Activated CD4-positive, alpha-beta T cell treated with anti-CD3 and anti-CD28 coated beads, Interleukin-10, Interleukin-2, amounts not matched to agents 100 ng/mL and 50 ng/mL, durations not matched to agents 16 hours and 8 hours (primary cell): Measurements from ENCODE around the gene PTPN14.
"Not testable (repeated sequence)": the region's sequence is repeated elsewhere in the genome, so short reads cannot be mapped to it uniquely, and the experiment has no call there.

Source experiments
- DNase-seq: peaks from one replicate; pipeline ENCODE4 v3.0.0-alpha.2; 2020

Gene PTPN14

DNA sequence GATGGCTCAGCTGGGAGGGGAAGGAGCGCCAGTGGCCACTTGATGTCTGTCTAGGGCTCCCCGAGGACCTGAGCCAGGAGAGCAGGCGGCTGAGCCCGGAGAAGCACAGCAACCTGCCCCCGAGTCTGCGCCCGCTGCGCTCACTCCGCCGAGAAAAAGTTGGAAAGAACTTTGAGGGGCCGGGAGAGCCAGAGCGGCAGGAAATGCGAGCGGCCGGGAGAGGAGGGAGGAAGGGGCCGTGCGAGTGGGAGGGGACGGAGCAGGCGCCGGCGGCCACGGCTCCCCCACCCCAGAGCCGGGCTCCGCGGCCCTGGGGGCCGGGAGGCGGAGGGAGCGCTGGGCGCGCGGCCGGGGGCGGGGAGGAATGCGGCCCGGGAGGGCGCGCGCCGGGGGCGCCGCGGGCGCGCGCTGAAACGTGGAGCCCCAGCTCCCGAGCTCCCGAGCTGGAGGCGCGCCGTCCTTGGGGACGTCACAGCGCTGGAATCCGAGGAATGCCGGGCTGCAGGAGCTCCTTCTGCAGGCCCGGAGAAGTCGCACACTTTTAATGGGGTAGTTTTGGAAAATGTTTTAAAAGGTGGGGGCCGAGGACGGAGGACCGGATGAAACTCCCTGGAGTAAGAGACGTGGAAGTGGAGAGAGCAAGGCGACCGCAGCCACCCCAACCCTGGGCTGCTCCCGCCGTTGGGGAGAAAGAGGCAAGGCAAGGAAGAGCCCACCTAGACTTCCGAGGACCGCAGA lies at the start of gene PTPN14:
Gene PTPN14 (minus strand): TSS at position 167 of the 738 bp plus-strand sequence. CDS start 86,799 bp downstream, outside the sequence.
- peak; percentile 15 for DNase-seq

DNA sequence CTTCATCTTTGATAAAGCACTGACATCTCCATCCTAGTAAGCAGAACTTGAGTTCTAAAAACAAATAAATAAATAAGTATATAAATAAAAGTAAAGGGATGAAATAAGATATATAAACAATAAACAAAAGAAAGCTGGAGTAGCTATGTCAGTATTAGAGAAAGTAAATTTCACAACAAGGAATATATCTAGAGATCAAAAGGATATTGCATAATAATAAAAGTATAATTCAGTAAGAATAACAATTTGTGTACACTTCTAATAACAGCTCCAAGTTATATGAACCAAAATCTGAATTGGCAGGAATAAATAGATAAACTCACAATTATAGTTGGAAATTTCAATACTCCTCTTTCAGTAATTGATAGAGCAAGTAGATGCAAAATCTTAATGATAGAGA lies 41.8 kb upstream of the PTPN14 start:
- no peak for DNase-seq

DNA sequence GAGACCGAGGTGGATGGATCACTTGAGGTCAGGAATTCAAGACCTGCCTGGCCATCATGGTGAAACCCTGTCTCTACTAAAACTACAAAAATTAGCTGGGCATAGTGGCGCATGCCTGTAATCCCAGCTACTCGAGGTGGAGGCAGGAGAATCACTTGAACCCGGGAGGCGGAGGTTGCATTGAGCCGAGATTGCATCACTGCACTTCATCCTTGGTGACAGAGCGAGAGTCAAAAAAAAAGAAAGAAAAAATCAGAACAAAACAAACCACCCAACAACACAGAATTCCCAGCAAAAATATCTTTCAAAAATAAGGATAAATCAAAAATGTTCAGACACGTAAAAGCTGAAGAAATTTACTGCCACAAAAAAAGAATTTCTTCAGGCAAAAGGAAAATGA lies 40.5 kb upstream of the PTPN14 start:
- not testable (repeated sequence) for DNase-seq

DNA sequence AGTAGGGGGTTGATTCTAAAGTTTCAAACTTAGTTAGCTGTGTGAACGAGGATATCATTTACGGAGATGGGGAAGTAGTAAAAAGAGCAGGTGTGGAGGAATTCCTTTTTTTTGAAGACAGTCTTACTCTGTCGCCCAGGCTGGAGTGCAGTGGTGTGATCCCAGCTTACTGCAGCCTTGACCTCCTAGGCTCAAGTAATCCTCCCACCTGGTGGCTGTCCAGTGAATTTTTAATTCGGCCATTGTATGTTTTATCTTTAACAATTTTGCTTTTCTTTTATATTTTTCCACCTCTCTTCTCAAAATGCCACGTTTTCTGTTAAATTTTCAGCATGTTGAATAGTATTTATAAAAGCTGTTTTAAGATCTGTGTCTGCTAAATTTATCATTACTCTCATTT lies 39.3 kb upstream of the PTPN14 start:
- no peak for DNase-seq

DNA sequence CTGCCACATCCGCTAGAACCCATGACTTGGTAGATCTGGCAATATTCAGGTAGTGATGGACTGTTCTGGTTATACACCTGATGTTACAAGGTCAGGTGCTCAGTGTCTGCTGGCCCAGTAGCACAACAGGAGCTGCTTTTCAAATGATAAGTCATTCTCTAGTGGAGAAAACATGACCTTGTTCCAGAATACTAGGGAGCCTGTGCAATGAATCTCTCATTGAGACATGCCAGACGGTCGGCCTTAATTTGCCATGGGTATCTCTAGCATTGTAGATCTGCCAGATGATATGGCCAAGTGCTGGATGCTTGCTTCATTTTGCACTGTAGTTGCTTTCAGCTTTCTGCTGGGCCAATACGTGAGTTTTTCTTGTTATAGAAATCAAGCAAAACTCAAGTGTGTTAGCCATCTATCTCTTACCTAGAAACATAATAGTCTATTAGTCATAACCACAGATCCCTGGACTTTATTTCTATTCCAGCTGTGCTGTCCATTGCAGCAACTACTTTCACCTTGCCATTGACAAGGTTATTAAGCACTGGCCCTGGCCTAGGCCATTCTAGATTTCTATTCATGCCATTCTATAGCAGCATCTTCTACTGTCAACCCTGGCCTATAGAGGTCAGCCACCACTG lies 37.7 kb upstream of the PTPN14 start:
- no peak for DNase-seq

DNA sequence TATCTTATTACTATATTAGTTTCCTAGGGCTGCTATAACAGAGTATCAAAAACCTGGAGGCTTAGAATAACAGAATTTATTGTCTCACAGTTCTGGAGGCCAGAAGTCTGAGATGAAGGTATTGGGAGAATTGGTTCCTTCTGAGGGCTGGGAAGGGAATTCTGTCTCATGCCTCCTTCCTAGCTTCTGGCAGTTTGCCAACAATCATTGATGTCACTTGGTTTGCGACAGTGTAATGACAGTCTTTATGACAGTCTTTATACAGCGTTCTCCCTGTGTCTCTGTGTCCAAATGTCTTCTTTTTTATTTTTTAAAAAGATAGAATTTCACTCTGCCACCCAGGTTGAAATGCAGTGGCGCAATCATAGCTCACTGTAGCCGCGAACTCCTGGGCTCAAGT lies 35.8 kb upstream of the PTPN14 start:
- no peak for DNase-seq

DNA sequence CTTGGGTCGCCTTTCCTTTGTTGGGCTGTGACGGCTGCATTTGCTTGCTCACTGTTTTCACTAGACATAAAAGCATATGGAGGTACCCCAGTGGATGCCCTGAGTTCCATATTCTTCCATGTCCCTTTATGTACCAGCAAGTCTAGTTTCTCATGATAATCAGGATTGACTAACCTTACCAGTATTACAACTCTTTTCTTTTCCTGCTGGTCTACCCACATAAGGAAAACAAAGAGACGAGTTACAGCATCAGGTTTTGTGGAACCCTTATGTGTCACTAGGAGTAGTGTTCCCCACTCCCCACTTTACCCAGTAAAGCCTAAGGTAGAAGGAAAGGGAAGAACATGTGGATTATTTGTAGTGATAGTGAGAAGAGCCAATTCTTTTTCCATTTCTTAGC lies 35.2 kb upstream of the PTPN14 start:
- DNase-seq = no peak

DNA sequence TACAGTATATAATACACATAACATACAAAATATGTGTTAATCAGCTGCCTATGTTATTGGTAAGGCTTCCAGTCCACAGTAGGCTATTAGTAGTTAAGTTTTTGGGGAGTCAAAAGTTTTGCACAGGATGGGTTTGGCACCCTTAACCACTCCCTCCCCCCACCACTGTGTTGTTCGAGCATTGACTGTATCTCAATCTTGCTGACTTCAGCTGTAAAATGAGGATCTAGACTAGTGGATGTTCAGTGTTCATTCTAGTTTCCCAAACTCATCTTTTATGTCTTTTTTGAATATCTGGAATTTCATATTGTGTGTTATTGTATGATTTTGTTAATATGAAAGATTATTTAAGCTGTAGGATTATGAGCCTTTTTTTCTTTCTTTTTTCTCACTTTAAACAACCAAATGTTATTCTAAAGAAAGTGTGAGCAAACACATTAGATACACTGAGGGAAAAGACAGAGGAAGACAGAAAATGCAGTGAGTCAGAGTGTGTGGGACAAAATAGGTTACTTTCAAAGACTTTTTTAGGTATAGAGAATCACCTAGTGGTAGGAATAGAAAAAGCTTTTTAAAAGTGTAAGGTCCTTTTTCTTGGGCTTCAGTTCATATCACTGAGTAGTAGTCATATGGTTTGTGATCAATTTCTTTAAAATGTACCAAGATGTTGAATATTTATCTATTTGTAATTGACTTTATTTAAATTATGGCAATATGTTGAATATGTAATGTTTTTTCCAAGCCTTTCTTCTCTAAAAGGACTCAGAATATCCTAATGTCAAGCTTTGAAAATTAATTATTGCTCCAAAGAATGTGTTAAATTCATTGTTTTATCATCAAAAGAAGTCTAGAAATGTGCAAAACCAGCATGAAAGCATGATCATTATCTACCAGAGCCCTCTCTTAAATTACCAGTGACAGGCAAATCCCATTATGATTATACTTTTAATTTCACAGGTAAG lies 33.7 kb upstream of the PTPN14 start:
- DNase-seq = peak; percentile 31

DNA sequence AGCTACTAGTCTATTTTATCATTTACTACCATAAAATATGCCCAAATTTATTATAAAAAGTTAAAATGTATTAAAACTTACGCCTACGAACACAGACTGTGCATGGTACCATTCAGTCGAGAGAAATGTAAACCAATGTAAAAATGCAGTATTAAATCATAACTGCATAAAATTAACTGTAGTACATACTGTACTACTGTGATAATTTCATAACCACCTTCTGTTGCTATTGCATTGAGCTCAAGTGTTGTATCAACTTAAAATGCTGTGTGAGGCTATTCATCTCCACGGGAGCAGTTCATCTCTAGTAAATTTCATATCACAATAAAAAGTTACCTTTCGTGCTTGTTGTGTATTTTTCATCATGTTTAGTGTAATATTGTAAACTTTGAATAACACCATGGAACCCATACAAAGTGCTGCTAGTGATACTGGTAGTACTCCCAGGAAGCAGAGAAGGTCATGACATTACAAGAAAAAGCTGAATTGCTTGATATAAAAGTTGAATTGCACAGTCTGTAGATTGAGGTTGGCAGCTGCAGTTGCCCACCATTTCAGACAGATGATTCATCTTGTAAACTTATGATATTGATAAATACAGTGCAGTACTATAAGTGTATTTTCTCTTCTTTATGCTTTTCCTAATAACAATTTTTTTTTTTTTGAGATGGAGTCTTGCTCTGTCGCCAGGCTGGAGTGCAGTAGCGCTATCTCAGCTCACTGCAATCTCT lies 32.6 kb upstream of the PTPN14 start:
- no peak for DNase-seq

DNA sequence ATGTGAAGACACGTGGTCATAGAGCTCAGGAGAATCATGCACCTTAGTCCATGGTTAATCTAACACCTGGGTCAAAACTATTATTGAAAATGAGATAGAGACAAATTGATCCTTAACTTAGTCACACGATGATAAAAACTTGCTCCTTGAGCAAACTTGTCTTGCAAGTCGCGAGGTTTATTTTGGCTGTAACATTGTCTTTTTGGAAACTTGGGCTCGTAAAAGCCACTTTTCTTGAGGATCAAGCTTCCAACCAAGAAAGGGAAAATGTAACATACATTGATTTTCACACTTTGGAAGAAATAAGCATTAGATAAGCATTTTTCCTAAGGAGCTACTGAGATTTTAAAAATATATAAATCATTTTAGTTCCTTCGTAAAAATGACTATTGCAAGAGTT lies 31.7 kb upstream of the PTPN14 start:
- DNase-seq = no peak

DNA sequence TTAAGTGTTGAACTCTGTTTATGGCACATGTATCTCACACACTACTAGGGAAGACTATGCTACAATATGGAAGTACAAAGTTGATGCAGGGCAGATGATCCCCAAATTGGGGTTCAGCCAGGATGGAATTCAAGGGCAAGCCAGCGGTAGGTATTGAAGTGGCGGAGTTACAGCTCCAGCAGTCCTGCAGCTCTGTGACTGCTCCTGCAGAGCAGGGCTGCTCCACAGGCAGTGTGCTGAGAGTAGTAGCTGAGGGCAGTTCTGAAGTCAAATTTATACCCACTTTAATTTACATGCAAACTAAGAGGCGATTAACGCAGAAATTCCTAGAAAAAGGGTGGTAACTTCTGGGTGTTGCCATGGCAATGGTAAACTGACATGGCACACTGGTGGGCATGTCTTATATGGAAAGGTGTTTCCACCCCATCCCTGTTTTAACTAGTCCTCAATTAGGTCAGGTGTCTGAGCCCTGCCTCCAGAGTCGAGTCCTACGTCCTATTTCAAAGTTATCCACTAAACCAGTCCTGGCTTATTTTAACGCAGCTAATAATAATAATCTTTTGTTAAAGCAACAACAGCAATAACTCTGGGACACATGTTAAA lies 31.0 kb upstream of the PTPN14 start:
- DNase-seq = no peak

DNA sequence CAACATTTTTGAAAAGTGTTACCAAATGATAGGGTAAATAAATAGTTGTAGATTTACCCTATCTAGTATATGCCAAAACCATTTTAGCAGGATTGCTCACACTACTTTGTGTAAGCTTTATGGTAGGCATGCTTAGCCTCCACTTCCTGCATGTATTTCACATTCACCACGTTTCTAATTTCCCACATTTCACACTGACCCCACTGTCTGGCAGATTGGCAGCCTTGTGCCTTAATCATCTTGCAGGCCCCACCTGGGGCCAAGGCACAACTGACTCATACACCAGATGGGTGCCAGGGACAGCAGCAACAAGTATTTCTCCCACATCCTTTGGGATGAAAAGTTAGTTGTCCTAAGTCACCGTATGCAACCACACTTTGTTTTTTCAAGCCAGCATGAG lies 30.4 kb upstream of the PTPN14 start:
- DNase-seq = no peak

DNA sequence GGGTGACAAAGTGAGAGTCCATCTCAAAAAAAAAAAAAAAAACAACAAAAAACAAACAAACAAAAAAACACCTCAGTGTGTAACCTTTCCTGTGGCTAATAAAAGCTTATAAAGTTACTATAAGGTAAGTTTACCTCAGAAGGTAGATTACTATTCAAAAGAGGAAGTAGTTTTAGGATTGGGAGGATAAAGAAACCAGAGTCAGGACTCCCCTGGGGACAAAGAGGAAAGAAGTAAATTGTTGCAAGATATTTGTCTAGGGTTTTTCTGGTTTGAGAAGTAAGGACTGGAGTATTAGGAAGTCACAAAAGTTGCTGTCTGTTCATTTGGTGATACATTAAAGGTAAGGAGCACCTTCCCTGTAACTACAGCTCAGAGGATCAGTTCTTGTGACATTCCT lies 27.8 kb upstream of the PTPN14 start:
- no peak for DNase-seq

DNA sequence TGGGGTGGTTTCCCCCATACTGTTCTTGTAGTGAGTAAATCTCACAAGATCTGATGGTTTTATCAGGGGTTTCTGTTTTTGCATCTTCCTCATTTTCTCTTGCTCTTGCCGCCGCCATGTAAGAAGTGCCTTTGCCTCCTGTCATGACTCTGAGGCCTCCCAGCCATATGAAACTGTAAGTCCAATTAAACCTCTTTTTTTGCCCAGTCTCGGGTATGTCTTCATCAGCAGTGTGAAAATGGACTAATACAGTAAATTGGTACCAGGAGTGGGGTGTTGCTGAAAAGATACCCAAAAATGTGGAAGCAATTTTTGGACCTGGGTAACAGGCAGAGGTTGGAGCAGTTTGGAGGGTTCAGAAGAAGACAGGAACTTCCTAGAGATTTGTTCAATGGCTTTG lies 24.7 kb upstream of the PTPN14 start:
- not testable (repeated sequence) for DNase-seq

DNA sequence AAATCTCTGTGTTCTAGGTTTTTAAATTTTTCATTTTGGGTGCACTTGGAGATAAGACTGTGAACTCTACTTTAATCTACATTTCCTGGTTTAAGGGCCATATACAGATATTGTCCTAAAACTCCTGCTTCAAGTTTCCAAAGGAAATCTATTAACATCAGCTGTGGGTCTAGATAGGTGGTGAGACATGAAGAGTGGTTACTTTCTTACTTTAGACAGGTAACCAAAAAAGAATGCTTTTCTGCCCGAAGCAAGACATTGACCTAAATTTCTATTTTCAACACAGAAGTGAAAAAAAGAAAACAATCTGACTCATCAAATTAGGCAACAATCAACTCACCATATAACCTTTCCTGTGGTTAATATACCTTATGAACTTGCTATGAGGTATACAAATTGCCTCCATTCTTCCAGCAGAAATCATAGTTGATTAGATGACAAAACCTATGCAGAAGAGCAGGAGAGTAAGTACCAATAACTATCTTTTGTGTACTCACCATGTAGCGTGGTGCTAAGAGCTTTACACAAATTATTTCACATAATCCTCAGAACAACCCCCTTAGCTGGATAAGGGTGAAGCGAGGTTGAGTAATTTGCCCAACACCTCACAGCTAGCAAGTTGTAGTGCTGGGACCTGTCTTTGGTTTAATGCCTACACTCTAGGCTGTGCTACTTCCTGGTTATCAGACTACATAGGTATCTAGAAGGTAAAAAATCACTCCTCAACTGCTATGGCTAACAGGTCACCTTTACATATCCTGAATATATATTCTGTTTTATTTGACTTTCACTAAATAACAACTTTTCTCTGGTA lies 23.4 kb upstream of the PTPN14 start:
- no peak for DNase-seq

DNA sequence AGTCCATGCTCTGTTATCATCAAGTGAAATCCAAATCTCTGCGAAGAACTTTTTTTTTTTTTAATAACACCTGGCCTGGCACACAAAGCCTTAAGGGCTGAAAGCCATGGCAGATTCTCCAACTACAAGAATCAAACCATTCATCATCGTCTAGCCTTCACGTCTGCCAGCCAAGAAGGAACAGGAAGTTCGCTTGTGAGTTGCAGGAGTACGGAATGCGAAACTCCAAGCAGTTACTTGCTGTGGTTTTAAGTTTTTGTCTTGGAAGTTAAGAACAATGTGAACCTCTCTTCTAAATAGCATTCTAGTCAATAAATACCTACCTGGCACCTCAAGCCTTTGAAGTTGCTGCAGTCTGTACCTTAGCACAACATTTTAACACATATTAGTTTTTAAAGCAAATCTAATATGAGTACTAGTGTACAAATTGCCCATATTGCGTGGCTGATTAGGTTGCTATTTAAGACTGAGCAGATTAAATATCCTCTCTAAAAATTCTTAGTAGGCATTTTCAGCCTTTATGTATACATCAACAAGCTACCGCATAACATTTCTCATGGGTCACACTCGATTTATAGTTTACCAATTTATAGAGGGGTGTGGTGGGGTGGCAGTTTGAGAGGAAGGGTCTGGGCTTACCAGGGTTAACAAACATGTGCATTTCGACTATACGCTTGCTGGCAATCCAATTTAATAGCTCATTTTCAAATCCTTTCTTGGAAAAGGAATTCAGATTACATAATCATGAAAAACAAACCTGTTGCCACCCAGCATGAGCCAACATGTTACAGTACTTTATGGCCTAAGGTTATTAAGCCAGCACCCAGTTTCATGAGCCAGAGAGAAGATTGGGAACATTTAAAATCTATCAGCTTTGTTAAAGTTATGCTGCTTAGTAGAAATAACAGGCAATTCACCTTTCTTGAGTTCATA lies 22.2 kb upstream of the PTPN14 start:
- no peak for DNase-seq

DNA sequence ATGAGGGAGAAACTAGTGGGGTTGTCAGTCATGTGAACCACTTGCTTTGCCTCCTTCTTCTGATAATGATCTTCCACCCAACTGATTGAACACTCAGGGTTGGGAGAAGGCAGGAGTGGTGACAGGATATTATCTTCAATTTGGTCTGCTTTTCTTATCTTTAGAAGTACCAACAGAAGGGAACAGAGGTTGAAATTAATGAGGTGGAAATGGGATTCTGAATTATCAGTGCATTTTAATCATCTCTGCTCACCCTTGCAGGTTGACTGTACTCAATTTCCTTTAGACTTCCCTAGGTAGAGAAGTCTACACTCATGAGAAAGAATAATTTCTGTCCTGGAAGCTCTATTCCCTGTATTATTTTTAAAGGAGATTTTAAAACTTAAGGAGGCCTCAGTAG lies 19.9 kb upstream of the PTPN14 start:
- DNase-seq = no peak

DNA sequence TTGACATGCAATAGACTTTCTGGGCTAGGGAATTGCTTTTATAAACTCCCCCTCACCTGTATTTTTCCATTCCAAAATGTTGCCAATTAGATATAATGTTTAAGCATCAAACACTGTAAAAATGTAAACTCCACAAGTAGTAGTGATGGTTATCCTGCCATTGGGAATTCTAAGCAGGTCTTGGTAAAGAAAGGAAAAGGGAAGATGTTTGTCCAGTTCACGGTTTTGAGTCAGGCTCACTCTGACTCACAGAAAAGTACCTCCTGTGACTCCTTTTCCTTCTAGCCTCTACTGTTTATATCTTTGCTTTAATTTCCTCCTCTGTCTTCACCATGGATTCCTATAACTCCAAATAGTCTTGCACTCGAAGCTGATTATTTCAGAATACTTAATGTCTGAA lies 19.0 kb upstream of the PTPN14 start:
- DNase-seq = no peak

DNA sequence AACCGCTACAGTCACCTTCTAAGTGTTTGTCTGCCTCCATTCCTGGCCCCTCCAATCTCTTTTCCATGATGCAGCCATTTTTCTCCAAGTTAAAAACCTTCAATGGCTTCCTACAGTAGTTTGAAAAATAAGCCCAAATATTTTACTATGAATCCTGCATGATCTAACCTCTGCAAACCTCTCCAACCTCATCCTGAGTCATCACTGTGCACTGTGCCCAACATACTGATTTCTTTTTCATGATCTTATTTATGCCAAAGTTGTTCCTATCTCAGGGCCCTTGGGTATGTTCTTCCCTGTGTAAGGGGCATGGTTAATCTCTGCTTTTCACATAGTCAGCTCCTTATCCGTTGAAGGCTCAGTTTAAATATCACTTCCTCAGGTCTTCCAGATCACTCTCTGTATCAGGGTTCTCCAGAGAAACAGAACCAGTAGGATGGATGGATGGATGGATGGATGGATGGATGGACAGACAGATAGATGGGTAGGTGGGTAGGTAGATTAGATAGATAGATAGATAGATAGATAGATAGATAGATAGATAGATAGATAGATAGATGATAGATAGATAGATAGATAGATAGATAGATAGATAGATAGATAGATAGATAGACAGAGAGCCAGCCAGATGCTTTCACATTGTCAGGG lies 18.1 kb upstream of the PTPN14 start:
- no peak for DNase-seq

DNA sequence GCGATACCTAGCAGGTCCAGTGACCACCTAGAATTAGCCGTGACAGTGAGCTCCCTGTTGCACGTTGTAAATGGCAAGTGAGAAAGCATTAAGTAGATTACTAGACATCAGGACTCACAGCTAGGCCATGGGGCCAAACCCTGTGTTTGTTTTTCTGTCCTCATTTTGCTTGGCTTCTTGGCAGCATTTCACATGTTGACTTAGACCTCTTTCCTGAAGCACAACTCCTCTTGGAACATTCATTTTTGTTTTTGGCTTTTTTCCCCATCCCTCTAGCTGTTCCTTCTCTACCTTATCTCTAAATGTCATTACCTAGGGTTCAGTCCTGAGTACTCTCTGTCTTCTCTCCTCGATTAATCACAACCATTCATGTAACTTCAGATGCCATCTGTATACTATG lies 16.9 kb upstream of the PTPN14 start:
- no peak for DNase-seq
